KOPT-K1 (cell line): ENCODE measurements around the gene PRDM16.
"Not testable (repeated sequence)": the region's sequence is repeated elsewhere in the genome, so short reads cannot be mapped to it uniquely, and the experiment has no call there.

ENCODE experiments used
- H3K27ac ChIP-seq: fragments of 200-600 bp; sonication (generic); 2 replicates; pipeline ENCODE4 v1.5.1; 2016; ENCODE audit warnings: antibody characterized with exemption, mild to moderate bottlenecking, low read depth, low read length; ENCODE audit not compliant: poor library complexity, severe bottlenecking
- H3K36me3 ChIP-seq: fragments of 200-600 bp; sonication (generic); 2 replicates; pipeline ENCODE4 v1.5.1; 2017; ENCODE audit warnings: antibody characterized with exemption, mild to moderate bottlenecking, low read length, moderate library complexity; ENCODE audit not compliant: insufficient read depth
- H3K9me3 ChIP-seq: fragments of 200-600 bp; sonication (generic); 2 replicates; pipeline ENCODE4 v1.5.1; 2017; ENCODE audit warnings: antibody characterized with exemption, low read length, mild to moderate bottlenecking; ENCODE audit not compliant: insufficient read depth, poor library complexity, severe bottlenecking

Gene PRDM16

DNA sequence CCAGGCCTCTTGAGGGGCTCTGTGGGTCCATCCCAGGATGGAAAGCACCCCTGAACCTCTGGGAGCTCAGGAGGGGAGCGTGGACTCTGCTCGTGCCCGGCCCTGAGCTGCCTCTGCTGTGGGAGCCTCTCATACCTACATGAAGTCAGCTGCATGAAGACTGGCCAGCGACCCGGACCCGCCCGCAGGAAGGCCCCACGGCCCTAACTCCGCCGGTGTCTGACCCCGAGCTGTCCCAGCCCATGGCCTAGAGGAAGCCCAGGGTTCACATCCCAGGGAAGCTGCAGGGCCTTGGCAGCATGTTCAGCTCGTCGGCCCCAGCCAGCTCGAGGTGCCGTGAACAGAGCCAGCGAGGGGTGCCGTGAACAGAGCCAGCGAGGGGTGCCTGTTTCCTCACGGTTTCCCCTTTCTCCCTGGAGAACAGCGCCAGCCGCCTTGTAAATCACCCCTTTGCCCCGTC lies 207.4 kb downstream of the PRDM16 start:
- Histone ChIP-seq H3K27ac (no peak overlapping the region), H3K9me3 (no peaks in the 10 kb centered on the region), H3K36me3 (no peaks in the 10 kb centered on the region)

DNA sequence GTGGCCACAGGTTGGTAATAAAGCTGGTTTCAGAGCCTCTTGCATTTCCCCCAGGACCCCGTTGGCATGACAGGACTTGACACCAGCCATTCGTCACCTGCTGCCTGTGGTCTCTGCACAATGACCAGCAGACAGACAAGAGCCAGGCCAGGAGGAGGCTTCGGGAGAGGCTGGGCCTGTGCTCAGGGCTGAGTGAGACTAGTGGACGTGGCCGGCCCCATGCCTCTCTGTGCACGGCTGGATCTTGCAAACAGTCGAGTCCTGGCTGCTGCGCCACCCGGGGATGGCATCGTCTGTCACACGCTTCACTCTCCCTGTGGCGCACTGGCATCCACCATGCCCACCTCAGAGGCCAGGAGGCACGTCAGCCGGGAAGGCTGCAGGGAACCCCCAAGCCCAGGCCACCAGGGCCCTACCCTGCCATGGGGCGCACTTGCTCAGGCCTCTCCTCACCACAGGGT lies 208.0 kb downstream of the PRDM16 start:
- no peaks in the 10 kb centered on the region for H3K9me3 ChIP-seq
- no peaks in the 10 kb centered on the region for H3K36me3 ChIP-seq
- H3K27ac ChIP-seq: no peak overlapping the region

DNA sequence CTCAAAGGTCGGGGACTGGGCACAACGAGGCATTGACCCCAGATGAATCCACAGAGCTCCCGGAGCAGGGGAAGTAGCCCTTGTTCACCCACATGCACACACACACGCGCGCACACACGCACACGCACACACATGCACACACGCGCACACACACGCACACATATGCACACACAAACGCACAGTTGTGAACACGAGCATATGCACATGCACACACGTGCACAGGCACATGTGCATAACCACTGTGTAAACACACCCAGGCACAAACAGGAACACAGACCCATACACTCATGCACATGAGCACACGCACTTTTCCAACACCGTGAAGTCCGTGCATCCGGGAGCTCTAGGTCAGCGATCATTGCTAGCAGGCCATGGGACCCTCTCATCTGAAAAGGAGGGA lies 208.6 kb downstream of the PRDM16 start:
- H3K9me3 ChIP-seq: no peaks in the 10 kb centered on the region

GRCh38 chr1:3278416-3279181 lies 209.6 kb downstream of the PRDM16 start:
- Histone ChIP-seq H3K9me3 (no peaks in the 10 kb centered on the region), H3K27ac (no peak overlapping the region), H3K36me3 (no peaks in the 10 kb centered on the region)

More for the DNA sequence above, 208.6 kb downstream of the PRDM16 start:
- Histone ChIP-seq H3K36me3 (no peaks in the 10 kb centered on the region), H3K27ac (no peak overlapping the region)

DNA sequence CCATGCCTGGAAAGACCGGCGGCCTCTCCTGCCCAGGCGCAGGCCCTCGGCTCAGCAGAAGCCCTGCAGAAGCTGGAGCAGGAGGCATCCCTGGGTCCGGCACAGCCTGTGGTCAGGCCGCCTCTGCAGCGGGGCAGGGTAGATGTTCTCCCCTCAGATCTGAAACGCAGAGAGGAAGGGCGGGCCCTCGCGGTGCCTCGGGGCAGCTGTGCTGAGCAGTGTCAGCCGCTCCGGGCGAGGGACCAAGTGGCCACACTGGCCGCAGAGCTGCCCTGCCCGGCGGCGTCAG lies 210.1 kb downstream of the PRDM16 start:
- Histone ChIP-seq H3K9me3 (no peaks in the 10 kb centered on the region), H3K27ac (no peak overlapping the region), H3K36me3 (no peaks in the 10 kb centered on the region)

DNA sequence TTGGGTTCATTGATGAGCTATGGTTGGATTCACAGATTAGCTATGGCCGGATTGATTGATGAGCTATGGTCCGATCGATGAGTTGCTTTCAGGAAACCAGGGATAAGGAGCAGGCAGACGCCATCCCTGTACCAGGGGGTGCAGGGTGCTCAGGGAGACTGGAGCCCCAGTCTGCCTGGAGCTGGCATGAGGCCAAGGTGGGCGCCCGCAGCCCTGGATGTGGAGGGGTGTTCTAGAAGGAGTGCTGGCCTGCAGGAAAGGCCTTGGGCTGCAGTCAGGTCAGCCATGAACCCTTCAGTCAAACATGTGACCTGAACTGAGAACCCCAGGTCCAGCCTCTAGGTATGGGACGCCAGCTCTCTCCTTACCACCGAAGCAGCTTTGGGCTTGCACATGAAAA lies 212.7 kb downstream of the PRDM16 start:
- Histone ChIP-seq H3K27ac (no peak overlapping the region), H3K9me3 (no peaks in the 10 kb centered on the region), H3K36me3 (no peaks in the 10 kb centered on the region)

DNA sequence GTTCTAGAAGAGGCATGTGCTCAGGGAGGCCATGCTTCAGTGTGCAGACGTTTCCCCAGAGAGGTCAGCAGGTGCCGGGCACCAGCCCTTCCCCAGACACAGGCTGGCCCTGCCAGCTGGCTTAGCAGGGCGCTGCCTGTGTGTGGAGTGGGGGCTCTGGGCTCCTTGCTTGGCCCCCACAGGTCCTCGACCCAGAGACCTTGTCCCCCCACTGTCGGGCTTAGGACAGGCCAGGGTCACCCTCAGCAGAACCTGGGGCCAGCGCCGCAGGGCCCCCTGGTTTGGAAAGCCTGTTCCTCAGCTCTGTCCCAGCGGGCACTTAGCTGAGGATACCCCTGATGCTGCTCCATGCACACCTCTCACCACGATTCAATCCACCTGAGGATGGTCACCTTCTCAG lies 213.2 kb downstream of the PRDM16 start:
- Histone ChIP-seq H3K36me3 (no peaks in the 10 kb centered on the region), H3K9me3 (no peaks in the 10 kb centered on the region), H3K27ac (no peak overlapping the region)

- H3K36me3 ChIP-seq: no peaks in the 10 kb centered on the region
- H3K9me3 ChIP-seq: no peaks in the 10 kb centered on the region
- no peak overlapping the region for H3K27ac ChIP-seq
These were observed 213.8 kb downstream of the PRDM16 start for GRCh38 chr1:3282656-3283430.

GRCh38 chr1:3283849-3284248 lies 214.8 kb downstream of the PRDM16 start:
- H3K9me3 ChIP-seq: no peaks in the 10 kb centered on the region
- no peak overlapping the region for H3K27ac ChIP-seq
- H3K36me3 ChIP-seq: no peaks in the 10 kb centered on the region

- H3K9me3 ChIP-seq: no peaks in the 10 kb centered on the region
- no peaks in the 10 kb centered on the region for H3K36me3 ChIP-seq
- no peak overlapping the region for H3K27ac ChIP-seq
These were observed 215.7 kb downstream of the PRDM16 start for GRCh38 chr1:3284691-3285090.

DNA sequence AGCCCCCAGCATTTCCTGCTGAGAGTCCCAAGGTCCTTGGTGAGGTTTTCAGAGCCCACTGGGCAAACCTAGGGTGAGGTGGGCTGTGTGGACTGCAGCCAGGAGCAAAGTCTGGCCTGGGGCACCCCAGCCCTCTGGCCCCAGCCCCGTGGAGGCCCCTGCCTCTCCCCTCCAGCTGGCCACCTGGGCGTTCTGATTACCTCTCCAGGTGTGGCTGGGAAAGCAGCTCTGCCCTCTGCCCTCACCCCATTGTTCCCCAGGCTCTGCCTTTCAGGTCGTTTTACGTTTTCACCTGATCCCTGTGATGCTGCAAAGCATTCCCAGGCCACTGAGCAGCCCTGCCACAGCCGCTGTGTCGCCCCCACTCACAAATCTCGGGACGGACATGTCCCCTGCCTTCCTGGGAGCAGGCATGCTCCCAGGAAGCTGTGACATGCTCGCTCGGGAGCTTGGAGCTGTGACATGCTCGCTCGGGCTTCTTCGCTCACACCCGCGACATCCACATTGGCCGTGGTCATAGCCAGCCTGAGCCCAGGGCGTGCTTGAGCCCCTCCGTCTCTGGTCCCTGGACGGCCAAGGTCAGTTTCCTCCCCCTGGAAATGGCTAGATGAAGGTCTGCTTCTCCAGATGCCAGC lies 216.2 kb downstream of the PRDM16 start:
- Histone ChIP-seq H3K27ac (no peak overlapping the region), H3K36me3 (no peaks in the 10 kb centered on the region), H3K9me3 (no peaks in the 10 kb centered on the region)

DNA sequence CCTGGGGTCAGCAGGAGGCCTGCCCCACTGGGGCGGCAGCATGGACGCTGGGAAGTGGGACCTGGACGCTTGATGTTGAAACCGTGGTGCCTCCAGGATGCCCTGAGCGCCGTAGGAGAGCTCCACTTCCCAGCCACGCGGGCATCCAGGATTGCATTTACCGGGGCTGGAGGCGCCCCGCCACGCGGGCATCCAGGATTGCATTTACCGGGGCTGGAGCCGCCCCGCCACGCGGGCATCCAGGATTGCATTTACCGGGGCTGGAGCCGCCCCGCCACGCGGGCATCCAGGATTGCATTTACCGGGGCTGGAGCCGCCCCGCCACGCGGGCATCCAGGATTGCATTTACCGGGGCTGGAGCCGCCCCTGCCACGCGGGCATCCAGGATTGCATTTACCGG lies 218.1 kb downstream of the PRDM16 start:
- not testable (repeated sequence) for H3K9me3 ChIP-seq, H3K36me3 ChIP-seq, H3K27ac ChIP-seq

- H3K27ac ChIP-seq: no peak overlapping the region
- H3K36me3 ChIP-seq: no peaks in the 10 kb centered on the region
These were observed 218.7 kb downstream of the PRDM16 start for GRCh38 chr1:3287656-3288160.

GRCh38 chr1:3289502-3289901 lies 220.5 kb downstream of the PRDM16 start:
- Histone ChIP-seq H3K27ac (no peak overlapping the region), H3K36me3 (no peaks in the 10 kb centered on the region), H3K9me3 (no peaks in the 10 kb centered on the region)

More at GRCh38 chr1:3287656-3288160, 218.7 kb downstream of the PRDM16 start:
- no peaks in the 10 kb centered on the region for H3K9me3 ChIP-seq

- no peak overlapping the region for H3K27ac ChIP-seq
- H3K9me3 ChIP-seq: no peaks in the 10 kb centered on the region
- H3K36me3 ChIP-seq: no peaks in the 10 kb centered on the region
These were observed 221.4 kb downstream of the PRDM16 start for GRCh38 chr1:3290438-3290837.
